OCI-LY3 (cell line): ENCODE data around the gene STC2.

Experiments used
- H2AFZ ChIP-seq: fragments of 200-600, 300-600 bp; shearing (Covaris generic); 2 replicates; pipeline ENCODE4 v1.6.0; 2014; ENCODE audit warnings: antibody characterized with exemption, low read depth, low read length
- H3K27ac ChIP-seq: fragments of 200-600, 300-600 bp; sonication (generic); 2 replicates; pipeline ENCODE4 v1.5.1; 2014; ENCODE audit warnings: mild to moderate bottlenecking, low read length, moderate library complexity, mixed read lengths
- H3K27me3 ChIP-seq: fragments of 200-600, 300-600 bp; sonication (generic); 2 replicates; pipeline ENCODE4 v1.6.1; 2014; ENCODE audit warnings: low read depth, low read length, mixed read lengths
- H3K36me3 ChIP-seq: fragments of 200-600, 300-600 bp; sonication (generic); replicated peaks from 2 replicates; pipeline ENCODE3; 2014; ENCODE audit warnings: low read depth, low read length, mixed read lengths
- H3K4me1 ChIP-seq: fragments of 300-600, 200-600 bp; sonication (generic); 2 replicates; pipeline ENCODE4 v1.6.1; 2014; ENCODE audit warnings: low read length, mixed read lengths
- H3K4me2 ChIP-seq: fragments of 200-600, 300-600 bp; sonication (generic); 2 replicates; pipeline ENCODE4 v1.6.1; 2014; ENCODE audit warnings: low read length, mixed read lengths
- H3K4me3 ChIP-seq: fragments of 300-600, 200-600 bp; sonication (generic); 2 replicates; pipeline ENCODE4 v1.5.1; 2014; ENCODE audit warnings: antibody characterized with exemption, mild to moderate bottlenecking, low read length, moderate library complexity
- H3K79me2 ChIP-seq: fragments of 300-600, 200-600 bp; shearing (Covaris generic); 2 replicates; pipeline ENCODE4 v1.6.1; 2014; ENCODE audit warnings: mild to moderate bottlenecking, low read length, mixed read lengths
- H3K9ac ChIP-seq: fragments of 300-600, 200-600 bp; shearing (Covaris generic); 2 replicates; pipeline ENCODE4 v1.6.0; 2014; ENCODE audit warnings: mild to moderate bottlenecking, low read length, moderate library complexity
- H3K9me3 ChIP-seq: fragments of 200-600, 300-600 bp; shearing (Covaris generic); 2 replicates; pipeline ENCODE4 v1.6.1; 2014; ENCODE audit warnings: low read length, mixed read lengths; ENCODE audit not compliant: insufficient read depth
- H4K20me1 ChIP-seq: fragments of 200-600, 300-600 bp; sonication (generic); 2 replicates; pipeline ENCODE4 v1.6.1; 2016; ENCODE audit warnings: low read length, mixed read lengths; ENCODE audit not compliant: insufficient read depth
- CTCF ChIP-seq: fragments of 200-600, 300-600 bp; sonication (generic); IDR thresholded peaks from 2 replicates; pipeline ENCODE4 v1.5.1; 2014; ENCODE audit warnings: antibody characterized with exemption, low read length, low read depth
- EZH2phosphoT487 ChIP-seq: fragments of 200-600 bp; shearing (Covaris generic); IDR thresholded peaks from 2 replicates; pipeline ENCODE4 v1.6.1; 2018; ENCODE audit warnings: antibody characterized with exemption, mixed run types, low read depth

The STC2 gene

GRCh38 chr5:173298213-173298926 is 29.8 kb downstream of the STC2 start:
- H3K4me2 ChIP-seq: no peak overlapping the region
- H3K27ac ChIP-seq: no peak overlapping the region
- H3K36me3 ChIP-seq: no peaks in the 10 kb centered on the region
- no peaks in the 10 kb centered on the region for H4K20me1 ChIP-seq
- H3K79me2 ChIP-seq: no peaks in the 10 kb centered on the region
- H3K4me1 ChIP-seq: peaks cover 9% of the 10 kb centered on the region
- no peak overlapping the region for H3K4me3 ChIP-seq
- no peak overlapping the region for H2AFZ ChIP-seq
- no peak overlapping the region for H3K9ac ChIP-seq
- no peak for TF ChIP-seq EZH2phosphoT487
- no peak for TF ChIP-seq CTCF
- H3K9me3 ChIP-seq: no peaks in the 10 kb centered on the region
- H3K27me3 ChIP-seq: peaks cover 7% of the 10 kb centered on the region; the same call in 1 of the 2 replicates

GRCh38 chr5:173297813-173298212 is 30.4 kb downstream of the STC2 start:
- no peaks in the 10 kb centered on the region for H3K36me3 ChIP-seq
- TF ChIP-seq CTCF (no peak), EZH2phosphoT487 (no peak)
- no peaks in the 10 kb centered on the region for H3K79me2 ChIP-seq
- no peaks in the 10 kb centered on the region for H3K9me3 ChIP-seq
- no peak overlapping the region for H3K4me2 ChIP-seq
- H4K20me1 ChIP-seq: no peaks in the 10 kb centered on the region
- no peak overlapping the region for H2AFZ ChIP-seq
- peaks cover 7% of the 10 kb centered on the region; the same call in 1 of the 2 replicates for H3K27me3 ChIP-seq
- H3K9ac ChIP-seq: no peak overlapping the region
- peaks cover 9% of the 10 kb centered on the region for H3K4me1 ChIP-seq
- H3K4me3 ChIP-seq: no peak overlapping the region
- no peak overlapping the region for H3K27ac ChIP-seq

GRCh38 chr5:173296737-173297676 is 31.2 kb downstream of the STC2 start:
- Histone ChIP-seq H3K79me2 (no peaks in the 10 kb centered on the region), H3K27ac (no peak overlapping the region), H4K20me1 (no peaks in the 10 kb centered on the region), H3K4me2 (no peak overlapping the region), H3K4me3 (no peak overlapping the region), H3K9me3 (no peaks in the 10 kb centered on the region), H3K27me3 (peaks cover 7% of the 10 kb centered on the region; the same call in 1 of the 2 replicates), H3K9ac (no peak overlapping the region), H3K4me1 (peaks cover 9% of the 10 kb centered on the region), H2AFZ (no peak overlapping the region), H3K36me3 (no peaks in the 10 kb centered on the region)
- TF ChIP-seq CTCF (no peak), EZH2phosphoT487 (no peak)

- H3K27me3 ChIP-seq: peaks cover 9% of the 10 kb centered on the region; the same call in 1 of the 2 replicates
- no peak for TF ChIP-seq CTCF
- TF ChIP-seq EZH2phosphoT487: no peak
- no peaks in the 10 kb centered on the region for H3K36me3 ChIP-seq
- H3K27ac ChIP-seq: no peak overlapping the region
- H2AFZ ChIP-seq: no peak overlapping the region
- no peaks in the 10 kb centered on the region for H4K20me1 ChIP-seq
- H3K4me2 ChIP-seq: no peak overlapping the region
- H3K4me3 ChIP-seq: no peak overlapping the region
- no peaks in the 10 kb centered on the region for H3K79me2 ChIP-seq
- no peaks in the 10 kb centered on the region for H3K9me3 ChIP-seq
- H3K4me1 ChIP-seq: peaks cover 9% of the 10 kb centered on the region
- H3K9ac ChIP-seq: no peak overlapping the region
These were observed 32.4 kb downstream of the STC2 start for GRCh38 chr5:173295796-173296195.
